NCI-H146 treated with DMSO at 0.1 percent for 48 hours (cell line): ENCODE data around the gene ABCB1.
"Not testable (repeated sequence)": the region's sequence is repeated elsewhere in the genome, so short reads cannot be mapped to it uniquely, and the experiment has no call there.

Experiments used
- DNase-seq: peaks from one replicate; lab custom pipeline; 2025; ENCODE audit not compliant: unreplicated experiment; lab: John Stamatoyannopoulos, UW

The ABCB1 gene

GRCh38 chr7:87580636-87581035 is 20.0 kb downstream of the ABCB1 start:
- DNase-seq: no peak

GRCh38 chr7:87575521-87575920 is 25.2 kb downstream of the ABCB1 start:
- no peak for DNase-seq

DNA sequence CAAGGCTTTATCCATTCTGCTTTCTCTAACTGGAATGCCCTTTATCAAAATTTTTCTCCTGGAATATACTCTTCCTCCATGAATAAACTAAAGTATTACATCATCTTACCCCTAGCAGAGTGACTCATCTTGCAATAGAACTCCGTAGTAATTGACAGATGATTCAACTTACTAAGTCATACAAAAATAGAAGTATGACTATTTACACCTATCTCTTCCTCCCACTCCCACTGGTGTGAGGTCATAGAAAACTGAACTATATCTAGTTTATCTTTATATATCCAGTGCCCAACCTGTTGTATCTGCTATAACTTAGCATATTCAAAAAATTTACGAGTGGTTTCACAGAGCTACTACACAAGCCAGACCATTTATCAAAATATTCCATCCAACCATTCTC is 26.1 kb downstream of the ABCB1 start:
- no peak for DNase-seq

- not testable (repeated sequence) for DNase-seq
These were observed 28.2 kb downstream of the ABCB1 start for GRCh38 chr7:87572513-87572912.

DNA sequence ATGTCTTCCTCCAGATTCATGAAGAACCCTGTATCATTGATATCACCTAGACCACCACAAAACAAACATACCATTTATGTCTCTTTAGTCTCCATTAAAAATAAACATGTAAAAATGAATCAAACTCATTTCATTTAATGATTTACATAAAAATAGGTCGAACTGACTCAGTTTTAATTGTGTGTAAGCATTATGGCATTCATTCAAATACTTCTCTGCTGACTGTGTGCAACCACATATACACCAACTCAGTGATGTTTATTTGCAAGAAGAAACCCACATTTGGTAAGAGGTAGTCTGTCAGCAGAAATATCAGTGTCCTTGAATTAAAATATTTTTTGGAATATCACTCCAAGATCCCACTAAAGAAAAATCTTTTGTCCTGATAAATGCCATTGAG is 30.5 kb downstream of the ABCB1 start:
- DNase-seq: no peak

- no peak for DNase-seq
These were observed 33.6 kb downstream of the ABCB1 start for GRCh38 chr7:87567052-87567451.

- no peak for DNase-seq
These were observed 34.3 kb downstream of the ABCB1 start for GRCh38 chr7:87566311-87566900.

GRCh38 chr7:87565877-87566276 is 34.8 kb downstream of the ABCB1 start:
- DNase-seq: no peak

DNA sequence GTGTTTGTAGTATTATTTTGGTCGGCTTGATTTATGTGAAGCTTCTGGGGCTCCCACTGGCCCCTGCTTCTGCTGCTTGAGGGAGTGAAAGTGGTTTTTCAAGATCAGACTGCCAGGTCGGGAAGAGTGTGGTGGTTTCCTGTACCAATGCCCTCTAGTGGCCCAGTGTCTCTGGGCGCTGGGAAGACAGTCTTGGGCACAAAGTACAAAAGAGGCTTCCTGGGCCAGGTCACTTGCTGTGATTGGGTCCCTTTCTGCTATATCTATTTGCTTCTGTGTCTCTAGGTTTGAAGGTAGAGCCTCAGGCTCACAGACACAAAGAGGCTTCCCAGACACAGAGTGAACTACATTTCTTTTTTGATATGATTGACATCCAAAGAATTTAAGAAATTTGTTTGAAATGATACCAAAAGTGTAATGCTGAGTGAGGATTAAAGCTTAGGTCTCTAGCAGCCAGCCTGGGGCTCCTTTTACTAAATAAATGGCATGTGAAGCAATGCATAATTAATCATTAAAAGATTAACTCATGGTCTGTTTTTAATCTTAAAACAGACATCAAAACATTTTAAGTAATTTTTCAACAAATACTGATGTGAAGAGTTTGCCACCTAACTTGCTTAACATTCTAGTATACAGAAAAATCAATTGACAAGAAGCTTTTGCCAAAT is 36.3 kb downstream of the ABCB1 start:
- no peak for DNase-seq

- no peak for DNase-seq
These were observed 39.0 kb downstream of the ABCB1 start for GRCh38 chr7:87561702-87562101.

- DNase-seq: no peak
These were observed 39.6 kb downstream of the ABCB1 start for GRCh38 chr7:87561102-87561501.

- DNase-seq: no peak
These were observed 48.3 kb downstream of the ABCB1 start for GRCh38 chr7:87552351-87552900.

DNA sequence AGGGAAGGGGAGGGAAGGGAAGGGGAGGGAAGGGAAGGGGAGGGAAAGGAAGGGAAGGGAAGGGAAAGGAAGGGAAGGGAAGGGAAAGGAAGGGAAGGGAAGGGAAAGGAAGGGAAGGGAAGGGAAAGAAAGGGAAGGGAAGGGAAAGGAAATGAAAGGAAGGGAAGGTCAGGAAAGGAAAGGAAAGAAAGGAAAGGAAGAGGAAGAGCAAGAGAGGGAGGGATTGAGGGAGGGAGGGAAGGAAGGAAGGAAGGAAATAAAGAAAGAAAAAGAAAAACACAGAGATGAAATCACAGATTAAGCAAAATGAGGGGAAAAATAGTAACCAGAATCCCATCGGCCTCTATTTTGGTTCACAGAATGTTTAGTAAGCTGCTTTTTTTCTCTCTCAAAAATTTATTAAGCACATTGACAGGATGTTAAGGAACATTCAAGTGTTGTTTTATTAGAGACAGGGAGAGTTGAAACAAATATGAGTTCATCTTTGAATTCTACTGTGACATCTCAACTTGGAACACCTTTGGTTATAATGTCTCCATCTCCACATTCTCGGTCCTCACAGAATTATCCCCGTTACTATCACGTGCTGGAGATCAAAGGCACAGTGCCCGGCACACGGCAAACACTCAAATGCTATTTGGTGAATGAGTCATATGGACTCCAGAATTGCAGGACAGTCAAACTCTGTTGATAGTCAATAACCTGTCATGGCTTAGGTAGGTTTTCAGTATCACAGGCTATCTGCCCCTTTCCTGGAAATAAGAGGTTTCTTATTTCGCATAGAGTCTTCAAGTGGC is 52.4 kb downstream of the ABCB1 start:
- no peak for DNase-seq

- DNase-seq: no peak
These were observed 54.9 kb downstream of the ABCB1 start for GRCh38 chr7:87545760-87546159.

GRCh38 chr7:87543623-87544022 is 57.1 kb downstream of the ABCB1 start:
- no peak for DNase-seq

DNA sequence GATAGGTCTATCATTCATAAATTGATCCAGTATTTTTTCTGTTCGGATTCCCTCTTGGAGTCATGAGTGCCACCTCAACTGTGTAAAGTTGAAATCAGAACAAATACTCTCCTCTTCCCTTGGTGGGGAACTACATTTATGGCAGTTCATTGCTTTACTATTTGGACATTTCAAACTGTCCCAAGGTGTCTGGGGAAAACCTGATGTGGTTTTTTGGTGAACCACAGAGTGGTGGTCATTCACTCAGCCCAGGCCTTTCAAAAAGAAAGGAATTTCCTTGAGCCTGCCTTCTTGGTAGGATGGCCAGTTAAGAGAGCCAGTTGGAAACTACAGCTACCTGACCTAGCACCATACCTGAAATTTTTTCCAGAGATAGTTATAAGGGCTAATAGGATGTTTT is 59.0 kb downstream of the ABCB1 start:
- DNase-seq: no peak

GRCh38 chr7:87538052-87538451 is 62.6 kb downstream of the ABCB1 start:
- DNase-seq: no peak

DNA sequence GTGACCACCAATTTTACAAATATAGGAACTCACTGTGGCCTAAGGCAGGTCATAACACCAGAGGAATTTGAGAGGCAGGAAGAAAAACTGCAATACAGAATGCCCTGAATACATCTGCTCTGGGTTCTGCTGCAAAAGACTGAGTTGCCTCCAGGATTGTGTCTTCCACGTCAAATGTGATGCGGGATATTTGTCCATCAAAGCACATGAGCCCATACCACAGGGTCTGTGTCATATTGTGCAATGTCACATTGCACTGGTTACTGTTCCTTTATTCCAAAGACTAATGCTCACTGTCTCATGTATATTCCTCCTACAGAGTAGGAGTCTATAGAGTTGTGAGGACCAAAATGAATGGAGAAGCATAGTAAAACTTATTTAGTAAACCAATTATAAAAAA is 66.6 kb downstream of the ABCB1 start:
- no peak for DNase-seq

- DNase-seq: no peak
These were observed 70.6 kb downstream of the ABCB1 start for GRCh38 chr7:87530126-87530525.

GRCh38 chr7:87528730-87529129 is 72.0 kb downstream of the ABCB1 start:
- no peak for DNase-seq

GRCh38 chr7:87518735-87519134 is 81.9 kb downstream of the ABCB1 start:
- DNase-seq: no peak

DNA sequence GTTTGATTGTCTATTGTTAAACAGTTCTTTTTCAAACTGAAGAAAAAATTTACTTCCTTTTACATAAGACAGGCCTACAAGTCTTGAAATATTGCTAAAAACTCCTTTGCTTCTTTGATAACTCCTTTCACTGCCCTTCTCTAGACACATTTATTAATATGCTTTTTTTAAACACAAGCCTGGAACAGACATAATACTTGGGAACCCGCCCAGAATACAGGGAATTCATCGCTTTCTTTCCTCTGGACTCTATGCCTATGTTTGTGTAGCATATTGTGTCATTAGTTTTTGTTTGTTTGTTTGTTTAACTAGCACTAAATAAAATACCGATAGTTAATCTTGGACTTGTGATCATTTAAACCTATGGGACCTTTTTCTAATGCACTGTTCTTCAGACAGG is 82.8 kb downstream of the ABCB1 start:
- no peak for DNase-seq
